Loucy (cell line): ENCODE results near the gene ARRDC1.
A peak's percentile ranks its signal among the peaks of the same experiment; 100 is the strongest.
"Not testable (repeated sequence)": the region's sequence is repeated elsewhere in the genome, so short reads cannot be mapped to it uniquely, and the experiment has no call there.

Source experiments
- H2AFZ ChIP-seq: fragments of 200-600 bp; sonication (generic); 2 replicates; pipeline ENCODE4 v1.6.0; 2016; ENCODE audit warnings: antibody characterized with exemption, mild to moderate bottlenecking, low read length, moderate library complexity
- H3F3A ChIP-seq: fragments of 200-600 bp; 2 replicates; pipeline ENCODE4 v1.6.0; 2016; ENCODE audit warnings: antibody characterized with exemption, low read depth, mild to moderate bottlenecking
- H3K27me3 ChIP-seq: fragments of 200-600 bp; sonication (generic); 2 replicates; pipeline ENCODE4 v1.6.1; 2014; ENCODE audit warnings: low read length, mild to moderate bottlenecking; ENCODE audit not compliant: insufficient read depth, poor library complexity, severe bottlenecking
- H3K36me3 ChIP-seq: fragments of 200-600 bp; sonication (generic); 2 replicates; pipeline ENCODE4 v1.6.1; 2016; ENCODE audit warnings: low read length; ENCODE audit not compliant: insufficient read depth
- H3K4me1 ChIP-seq: fragments of 200-600 bp; sonication (generic); 2 replicates; pipeline ENCODE4 v1.5.1; 2014; ENCODE audit warnings: low read length, mild to moderate bottlenecking; ENCODE audit not compliant: insufficient read depth, poor library complexity, severe bottlenecking
- H3K4me2 ChIP-seq: fragments of 200-600 bp; sonication (generic); 2 replicates; pipeline ENCODE4 v1.6.0; 2014; ENCODE audit warnings: antibody characterized with exemption, low read length, low read depth, mild to moderate bottlenecking; ENCODE audit not compliant: poor library complexity, severe bottlenecking
- H3K4me3 ChIP-seq: fragments of 200-600 bp; sonication (generic); 2 replicates; pipeline ENCODE4 v1.5.1; 2014; ENCODE audit warnings: low read length, mild to moderate bottlenecking, mixed read lengths; ENCODE audit not compliant: poor library complexity, severe bottlenecking
- H3K79me2 ChIP-seq: fragments of 200-600 bp; sonication (generic); 2 replicates; pipeline ENCODE4 v1.6.1; 2014; ENCODE audit warnings: low read length; ENCODE audit not compliant: insufficient read depth
- H3K9ac ChIP-seq: fragments of 200-600 bp; sonication (generic); 2 replicates; pipeline ENCODE4 v1.6.0; 2014; ENCODE audit warnings: mild to moderate bottlenecking, low read depth, low read length, moderate library complexity; ENCODE audit not compliant: poor library complexity, severe bottlenecking
- H3K9me2 ChIP-seq: fragments of 200-600 bp; sonication (generic); replicated peaks from 2 replicates; pipeline ENCODE4 v1.6.1; 2016; ENCODE audit warnings: low read depth, low read length, mixed read lengths
- H3K9me3 ChIP-seq: fragments of 200-600 bp; sonication (generic); 2 replicates; pipeline ENCODE4 v1.6.1; 2014; ENCODE audit warnings: mild to moderate bottlenecking, antibody characterized with exemption, low read length, low read depth; ENCODE audit not compliant: insufficient read depth
- H4K20me1 ChIP-seq: fragments of 200-600 bp; sonication (generic); 2 replicates; pipeline ENCODE4 v1.6.0; 2014; ENCODE audit warnings: antibody characterized with exemption, low read length, mild to moderate bottlenecking; ENCODE audit not compliant: insufficient read depth, poor library complexity, severe bottlenecking
- CTCF ChIP-seq: fragments of 200-600 bp; sonication (generic); conservative IDR thresholded peaks from 2 replicates; pipeline ENCODE4 v1.5.1; 2014; ENCODE audit warnings: mild to moderate bottlenecking, antibody characterized with exemption, low read length
- EZH2phosphoT487 ChIP-seq: fragments of 200-600 bp; IDR thresholded peaks from 2 replicates; pipeline ENCODE4 v1.6.1; 2018; ENCODE audit warnings: antibody characterized with exemption, mild to moderate bottlenecking, moderate library complexity, borderline replicate concordance

The ARRDC1 gene

DNA sequence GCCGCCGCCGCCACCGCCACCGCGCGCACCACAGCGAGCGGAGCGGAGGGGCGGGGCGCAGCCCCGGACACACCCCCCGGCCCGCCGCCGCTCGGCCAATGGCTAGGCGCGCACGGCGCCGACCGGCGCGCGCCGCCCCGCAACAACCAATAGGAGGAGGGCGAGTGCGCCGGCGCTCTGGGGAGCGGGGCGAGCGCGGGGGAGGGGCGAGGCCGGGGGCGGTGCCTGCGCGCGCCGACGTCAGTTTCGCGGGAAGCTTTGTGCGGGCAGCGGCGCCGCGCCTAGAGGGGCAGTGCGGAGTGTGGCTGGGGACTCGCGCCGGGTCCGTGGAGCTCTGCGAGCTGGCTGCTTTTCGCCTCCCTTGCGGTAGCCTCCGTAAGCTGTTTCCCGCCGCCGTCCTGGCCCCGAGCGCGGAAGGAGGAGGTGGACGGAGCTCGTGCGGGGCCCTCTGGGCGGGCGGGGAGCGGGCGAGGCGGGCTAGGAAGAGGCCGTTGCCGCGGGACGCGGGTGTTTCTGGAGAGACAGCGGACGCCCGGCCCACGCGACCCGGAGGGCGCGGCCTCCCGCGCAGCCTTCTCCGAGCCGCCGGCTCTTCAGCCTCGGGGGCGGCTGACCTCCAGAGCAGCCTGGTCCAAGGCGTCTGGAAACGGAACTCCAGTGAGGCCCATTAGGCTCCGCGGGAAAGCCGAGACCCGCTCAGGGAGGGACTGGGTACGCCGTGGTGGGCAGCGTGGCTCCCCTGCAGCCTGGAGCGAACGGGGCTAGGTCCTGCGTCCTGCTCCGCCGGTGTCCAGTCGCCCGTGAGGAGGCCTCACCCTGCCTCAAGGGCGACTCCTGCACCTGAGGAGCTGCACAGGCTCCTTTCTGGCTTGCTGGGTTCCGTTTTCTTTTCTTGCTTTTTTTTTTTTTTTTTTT, 14.8 kb upstream of the ARRDC1 start, which contains the start of gene ZMYND19:
Gene ZMYND19 (minus strand): TSS at position 44 of the 915 bp plus-strand sequence. CDS start 249 bp downstream, outside the sequence.
- Histone ChIP-seq H3K9me2 (no peaks in the 10 kb centered on the region), H3K36me3 (no peaks in the 10 kb centered on the region), H2AFZ (peak within 1 kb of the TSS; percentile 92), H3K4me2 (peak within 1 kb of the TSS; percentile 91), H3K79me2 (peaks cover 28% of the 10 kb centered on the region), H4K20me1 (peaks cover 9% of the 10 kb centered on the region), H3K27me3 (no peaks in the 10 kb centered on the region), H3K9ac (peak within 1 kb of the TSS; percentile 77), H3K4me3 (peak within 1 kb of the TSS; percentile 93), H3K9me3 (no peaks in the 10 kb centered on the region), H3K4me1 (peaks cover 10% of the 10 kb centered on the region), H3F3A (no peaks in the 10 kb centered on the region)
- no peak for TF ChIP-seq EZH2phosphoT487
- TF ChIP-seq CTCF: no peak

DNA sequence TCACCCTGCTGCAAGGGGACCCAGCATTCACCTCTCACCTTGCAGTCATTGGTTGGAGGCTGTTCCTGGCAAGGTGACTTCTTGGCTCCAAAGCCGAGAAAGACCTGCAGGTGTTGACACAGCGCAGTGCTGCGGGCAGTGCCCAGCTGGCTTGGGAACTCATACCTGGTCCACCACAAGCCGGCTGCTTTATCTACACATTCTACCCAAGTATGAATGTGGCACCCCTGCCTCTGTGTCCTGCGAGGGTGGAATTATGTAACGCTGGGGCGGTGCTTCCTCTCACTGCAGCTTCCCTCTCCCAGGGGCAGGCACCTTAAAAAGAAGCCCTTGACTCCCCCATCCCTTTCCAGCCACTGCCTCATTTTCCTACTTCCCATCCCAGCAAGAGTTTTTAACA, 12.7 kb upstream of the ARRDC1 start:
- Histone ChIP-seq H3K4me2 (no peak overlapping the region), H3K9me3 (no peaks in the 10 kb centered on the region), H3K79me2 (peaks cover 20% of the 10 kb centered on the region), H3K4me3 (no peak overlapping the region), H4K20me1 (peaks cover 9% of the 10 kb centered on the region), H3K27me3 (no peaks in the 10 kb centered on the region), H3F3A (no peaks in the 10 kb centered on the region), H3K4me1 (peaks cover 10% of the 10 kb centered on the region), H3K36me3 (no peaks in the 10 kb centered on the region), H2AFZ (no peak overlapping the region), H3K9me2 (no peaks in the 10 kb centered on the region), H3K9ac (no peak overlapping the region)
- TF ChIP-seq CTCF: no peak
- no peak for TF ChIP-seq EZH2phosphoT487

DNA sequence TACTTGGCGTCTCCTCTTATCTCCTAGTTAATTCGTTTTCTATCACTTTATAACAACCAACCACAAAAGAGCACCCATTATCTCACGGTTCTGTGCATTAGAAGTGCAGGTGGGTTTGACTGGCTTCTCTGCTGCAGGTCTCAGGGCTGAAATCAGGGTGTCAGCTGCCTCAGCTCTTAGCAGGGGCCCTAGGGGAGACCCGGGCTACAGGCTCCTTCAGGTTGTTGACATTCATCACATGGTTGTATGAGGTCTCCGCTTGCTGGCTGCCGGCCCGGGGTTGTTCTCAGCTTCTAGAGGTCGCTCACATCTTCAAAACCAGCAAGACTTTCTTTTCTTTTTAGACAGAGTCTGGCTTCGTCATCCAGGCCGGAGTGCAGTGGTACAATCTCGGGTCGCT, 12.3 kb upstream of the ARRDC1 start:
- H3K9me2 ChIP-seq: no peaks in the 10 kb centered on the region

DNA sequence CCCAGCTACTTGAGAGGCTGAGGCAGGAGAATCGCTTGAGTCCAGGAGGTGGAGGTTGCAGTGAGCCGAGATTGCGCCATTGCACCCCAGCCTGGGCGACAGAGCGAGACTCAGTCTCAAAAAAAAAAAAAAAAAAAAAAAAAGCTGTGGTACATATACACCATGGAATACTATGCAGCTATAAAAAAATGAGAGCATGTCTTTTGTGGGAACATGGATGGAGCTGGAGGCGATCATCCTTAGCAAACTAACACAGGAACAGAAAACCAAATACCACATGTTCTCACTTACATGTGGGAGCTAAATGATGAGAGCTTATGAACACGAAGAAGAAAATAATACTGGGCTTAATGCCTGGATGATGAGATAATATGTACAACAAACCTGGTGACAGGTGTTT, 8.9 kb upstream of the ARRDC1 start:
- not testable (repeated sequence) for H3K79me2 ChIP-seq, H3K9ac ChIP-seq, H2AFZ ChIP-seq, H3K4me3 ChIP-seq, H3K9me2 ChIP-seq, H3K36me3 ChIP-seq, H3K9me3 ChIP-seq, H3K4me1 ChIP-seq, H3K27me3 ChIP-seq, H4K20me1 ChIP-seq, H3K4me2 ChIP-seq, H3F3A ChIP-seq

More for the DNA sequence above, 12.3 kb upstream of the ARRDC1 start:
- Histone ChIP-seq H3K36me3 (no peaks in the 10 kb centered on the region), H4K20me1 (peaks cover 9% of the 10 kb centered on the region), H3K9ac (no peak overlapping the region), H3K4me1 (peaks cover 10% of the 10 kb centered on the region), H3K79me2 (peaks cover 16% of the 10 kb centered on the region), H3K27me3 (no peaks in the 10 kb centered on the region), H3K4me2 (no peak overlapping the region), H2AFZ (no peak overlapping the region), H3F3A (no peaks in the 10 kb centered on the region), H3K4me3 (no peak overlapping the region), H3K9me3 (no peaks in the 10 kb centered on the region)
- TF ChIP-seq CTCF (no peak), EZH2phosphoT487 (no peak)
